Pons (tissue), 1 donor: ENCODE measurements around the gene SVOPL.
"Not testable (repeated sequence)": the region's sequence is repeated elsewhere in the genome, so short reads cannot be mapped to it uniquely, and the experiment has no call there.

Experiments used
- DNase-seq: peaks from one replicate; pipeline ENCODE4 v3.0.0-alpha.2; 2016; ENCODE audit warnings: low spot score

The SVOPL gene

DNA sequence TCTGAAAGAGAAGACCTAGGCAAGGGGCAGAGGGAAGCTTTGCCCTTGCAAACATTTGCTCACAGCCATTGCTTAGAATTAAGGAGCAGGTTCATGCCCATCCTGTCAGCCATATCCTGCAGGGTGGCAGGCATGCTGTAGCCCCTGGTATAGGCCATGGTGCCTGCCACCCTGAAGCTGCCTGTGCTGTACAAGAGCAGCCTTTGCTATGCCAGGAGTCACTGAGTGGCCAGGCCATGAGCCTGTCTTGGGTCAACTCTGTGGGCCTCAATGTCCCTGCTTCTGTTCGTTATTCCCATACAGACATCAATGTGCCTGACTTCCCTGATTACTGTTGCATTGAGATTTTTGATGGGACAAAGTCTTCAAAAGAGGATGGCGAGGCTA lies 368 bp upstream of the SVOPL start:
- no peak for DNase-seq

DNA sequence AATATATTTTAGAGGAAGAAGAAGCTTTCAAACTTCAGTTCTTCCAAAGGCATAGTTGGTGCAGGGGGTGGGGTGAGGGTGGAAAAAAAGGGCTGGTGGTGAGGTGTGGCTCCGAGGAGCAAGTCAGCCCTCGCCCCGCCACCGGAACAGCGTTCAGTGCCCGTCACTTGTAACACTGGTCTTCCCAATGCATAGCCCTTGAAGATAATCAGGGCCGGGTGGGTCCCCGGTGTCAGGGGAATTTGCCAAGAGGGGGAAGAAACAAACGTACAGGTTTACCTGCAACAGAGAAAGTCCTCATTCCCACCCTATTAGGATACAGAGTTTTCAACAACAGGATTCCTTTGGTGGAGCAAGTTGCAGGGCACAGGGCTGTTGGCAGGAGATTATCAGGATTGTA lies 1.5 kb downstream of the SVOPL start:
- no peak for DNase-seq

DNA sequence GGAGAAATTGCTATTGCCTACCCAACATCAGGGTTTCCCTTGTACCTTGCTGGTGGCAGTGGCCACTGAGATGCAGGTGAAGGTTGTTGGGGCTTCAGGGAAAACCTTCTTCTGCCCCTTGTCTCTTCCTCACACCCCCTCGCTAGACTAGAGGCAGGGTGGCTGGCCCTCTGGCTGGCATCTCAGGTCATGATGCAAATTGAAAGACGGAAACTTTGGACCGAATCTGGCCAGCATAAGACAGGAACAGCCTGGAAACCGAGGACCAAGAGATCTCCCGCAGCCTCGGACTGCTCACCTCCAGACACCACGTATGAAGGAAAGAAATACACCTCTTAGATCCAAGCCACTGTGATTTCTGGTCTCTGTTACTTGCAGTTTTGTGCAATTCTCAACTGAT lies 2.9 kb downstream of the SVOPL start:
- DNase-seq, result no peak

DNA sequence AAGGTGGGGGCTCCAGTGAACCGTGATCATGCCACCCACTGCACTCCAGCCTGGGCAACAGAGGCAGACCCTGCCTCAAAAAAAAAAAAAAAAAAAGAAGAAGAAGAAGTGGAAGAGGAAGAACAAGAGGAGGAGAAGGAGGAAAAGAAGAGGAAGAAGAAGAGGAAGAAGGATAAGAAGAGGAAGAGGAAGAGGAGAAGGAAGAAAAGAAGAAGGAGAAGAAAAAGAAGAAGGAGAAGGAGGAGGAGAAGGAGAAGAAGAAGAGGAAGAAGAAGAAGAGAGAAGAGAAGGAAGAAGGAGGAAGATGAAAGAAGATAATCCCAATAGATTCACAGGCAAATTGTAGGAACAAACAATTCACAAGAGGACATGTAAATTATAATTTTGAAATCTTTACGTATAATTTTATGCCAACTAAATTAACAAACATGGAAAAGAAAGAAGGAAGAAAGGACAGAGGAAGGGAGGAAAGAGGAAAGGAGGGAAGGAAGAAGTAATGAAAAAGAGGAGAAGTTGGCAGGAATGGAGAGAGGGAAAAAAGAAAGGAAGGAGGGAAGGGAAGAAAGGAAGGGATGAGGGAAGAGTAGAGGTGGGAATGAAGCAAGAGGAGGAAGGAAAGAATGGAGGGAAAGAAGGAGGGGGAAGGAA lies 3.5 kb downstream of the SVOPL start:
- no peak for DNase-seq

DNA sequence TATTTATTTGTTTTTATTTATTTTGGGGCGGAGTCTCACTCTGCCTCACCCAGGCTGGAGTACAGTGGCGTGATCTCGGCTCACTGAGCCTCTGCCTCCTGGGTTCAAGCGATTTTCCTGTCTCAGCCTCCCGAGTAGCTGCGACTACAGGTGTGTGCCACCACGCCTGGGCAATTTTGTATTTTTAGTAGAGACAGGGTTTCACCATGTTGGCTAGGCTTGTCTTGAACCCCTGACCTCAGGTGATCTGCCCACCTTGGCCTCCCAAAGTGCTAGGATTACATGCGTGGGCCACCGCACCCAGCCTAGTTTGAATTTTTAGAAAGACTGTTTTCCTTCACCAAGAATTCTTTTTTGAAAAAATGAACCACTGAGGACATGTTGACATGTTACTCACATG lies 5.4 kb downstream of the SVOPL start:
- not testable (repeated sequence) for DNase-seq

DNA sequence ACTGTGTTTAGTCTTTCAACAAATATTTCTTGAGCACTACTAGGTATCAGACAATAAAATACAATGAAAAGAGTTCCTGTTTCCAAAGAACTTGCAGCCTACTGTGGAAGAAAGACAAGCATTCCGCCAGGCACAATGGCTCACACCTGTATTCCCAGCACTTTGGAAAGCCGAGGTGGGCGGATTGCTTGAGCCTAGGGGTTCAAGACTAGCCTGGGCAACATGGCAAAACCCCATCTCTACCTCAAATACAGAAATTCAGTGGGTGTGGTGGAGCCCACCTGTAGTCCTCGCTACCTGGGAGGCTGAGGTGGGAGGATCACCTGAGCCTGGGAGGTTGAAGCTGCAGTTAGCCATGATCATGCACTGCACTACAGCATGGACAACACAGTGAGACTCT lies 6.1 kb downstream of the SVOPL start:
- DNase-seq, result no peak

DNA sequence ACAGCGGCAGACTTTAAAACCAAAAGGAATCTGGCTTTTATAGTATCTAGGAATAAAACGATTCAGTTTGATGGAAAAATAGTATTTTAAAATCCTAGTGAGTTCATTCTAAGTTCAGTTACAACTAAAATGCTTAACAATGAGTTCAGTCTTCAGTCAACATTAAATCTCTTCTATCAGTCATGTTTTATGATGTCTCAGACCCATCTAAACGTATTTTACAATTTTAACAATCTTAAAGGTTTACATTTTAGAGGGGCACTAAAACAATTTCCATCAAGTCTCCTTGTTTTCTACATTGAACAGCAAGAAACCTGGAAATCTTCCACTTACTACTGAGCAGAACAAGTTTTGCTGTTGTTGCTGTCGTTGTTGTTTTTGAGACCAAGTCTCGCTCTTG lies 10.0 kb downstream of the SVOPL start:
- DNase-seq, result no peak

DNA sequence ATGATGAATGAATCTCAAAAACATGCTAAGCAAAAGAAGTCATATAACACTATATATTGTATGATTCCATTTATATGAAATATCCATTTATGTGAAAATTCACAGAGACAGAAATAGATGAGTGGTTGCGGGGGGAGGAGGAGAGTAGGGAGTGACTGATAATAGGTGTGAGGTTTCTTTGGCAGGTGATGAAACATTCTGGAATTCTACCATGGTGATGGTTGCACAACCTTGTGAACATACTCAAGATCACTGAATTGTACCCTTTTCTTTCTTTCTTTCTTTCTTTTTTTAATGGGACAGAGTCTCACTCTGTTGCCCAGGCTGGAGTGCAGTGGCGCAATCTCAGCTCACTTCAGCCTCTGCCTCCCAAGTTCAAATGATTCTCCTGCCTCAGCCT lies 10.7 kb downstream of the SVOPL start:
- no peak for DNase-seq

DNA sequence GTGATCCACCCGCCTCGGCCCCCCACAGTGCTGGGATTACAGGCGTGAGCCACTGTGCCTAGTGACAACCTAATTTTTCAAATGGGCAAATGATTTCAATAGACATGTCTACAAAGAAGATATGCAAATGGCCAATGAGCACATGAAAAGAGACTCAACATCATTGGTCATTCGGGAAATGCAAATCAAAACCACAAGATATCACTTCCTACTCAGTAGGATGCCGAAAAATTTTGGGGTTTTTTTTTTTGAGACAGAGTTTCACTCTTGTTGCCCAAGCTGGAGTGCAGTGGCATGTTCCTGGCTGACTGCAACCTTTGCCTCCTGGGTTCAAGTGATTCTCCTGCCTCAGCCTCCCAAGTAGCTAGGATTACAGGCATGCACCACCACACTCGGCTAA lies 13.1 kb downstream of the SVOPL start:
- not testable (repeated sequence) for DNase-seq

DNA sequence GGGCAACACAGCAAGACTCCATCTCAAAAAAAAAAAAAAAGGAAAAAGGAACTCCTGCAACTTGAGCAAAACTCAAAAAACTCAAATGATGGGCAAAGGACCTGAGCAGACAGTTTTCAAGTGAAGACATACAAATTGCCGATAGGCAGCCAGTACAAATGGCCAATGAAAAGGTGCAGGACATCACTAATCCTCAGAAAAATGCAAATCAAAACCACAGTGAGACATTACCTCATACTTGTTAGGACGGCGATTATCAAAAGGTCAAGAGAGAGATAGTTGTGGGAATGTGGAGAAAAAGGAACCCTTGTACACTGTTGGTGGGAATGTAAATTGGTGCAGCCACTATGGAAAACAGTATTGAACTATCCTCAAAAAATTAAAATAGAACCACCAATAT lies 16.8 kb downstream of the SVOPL start:
- no peak for DNase-seq

DNA sequence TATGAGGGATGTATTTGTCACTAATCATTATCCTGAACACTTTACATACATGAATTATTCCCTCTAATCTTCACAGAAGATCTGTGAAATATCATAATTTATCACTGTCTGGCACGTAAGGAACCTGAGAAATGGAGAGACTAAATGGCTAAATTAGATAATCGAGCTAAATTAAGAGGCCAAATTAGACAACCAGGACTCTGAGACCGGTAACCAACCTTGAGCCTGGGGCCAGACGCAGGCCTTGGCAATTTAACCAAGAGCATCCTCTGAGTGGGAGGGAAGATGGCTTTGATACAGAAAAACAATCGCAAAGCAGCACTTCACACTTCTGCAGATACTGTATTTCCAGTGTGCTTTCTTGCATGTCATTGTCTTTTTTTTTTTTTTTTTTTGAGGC lies 21.4 kb downstream of the SVOPL start:
- no peak for DNase-seq

DNA sequence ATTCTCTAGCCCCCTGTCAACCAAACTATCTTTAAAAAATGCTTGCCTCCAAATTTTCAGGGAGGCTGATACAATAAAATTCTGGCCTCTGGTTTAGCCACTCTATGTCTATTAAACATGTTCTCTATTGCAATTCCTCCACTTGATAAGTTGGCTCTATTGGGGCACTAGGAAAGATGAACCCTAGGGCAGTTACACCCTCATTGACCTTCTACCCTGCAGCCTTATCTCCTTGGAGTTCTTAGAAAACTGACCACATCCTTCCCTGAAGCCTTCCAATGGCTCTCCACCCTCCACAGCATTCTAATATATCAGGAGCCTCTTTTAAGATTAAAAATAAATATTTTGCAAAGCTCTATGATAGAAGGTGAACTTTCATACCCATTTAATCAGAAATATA lies 30.6 kb downstream of the SVOPL start:
- no peak for DNase-seq

DNA sequence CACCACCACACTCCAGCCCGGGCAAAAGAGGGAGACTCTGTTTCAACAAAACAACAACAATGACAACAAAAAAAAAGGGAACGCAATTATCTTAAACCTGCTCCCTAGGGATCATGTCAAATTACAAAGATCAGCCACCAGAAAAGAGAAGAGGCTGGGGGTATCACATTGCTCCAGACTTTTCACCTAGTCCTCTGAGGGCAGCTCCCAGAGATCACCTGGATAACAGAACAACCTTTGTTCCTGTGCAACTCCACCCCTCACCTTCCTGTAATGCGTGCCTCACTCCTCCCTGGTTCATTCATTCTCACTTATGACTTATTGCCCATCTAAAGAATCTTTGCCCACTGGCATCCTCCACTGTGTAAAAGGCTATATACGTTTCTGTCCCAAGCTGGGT lies 31.8 kb downstream of the SVOPL start:
- no peak for DNase-seq

DNA sequence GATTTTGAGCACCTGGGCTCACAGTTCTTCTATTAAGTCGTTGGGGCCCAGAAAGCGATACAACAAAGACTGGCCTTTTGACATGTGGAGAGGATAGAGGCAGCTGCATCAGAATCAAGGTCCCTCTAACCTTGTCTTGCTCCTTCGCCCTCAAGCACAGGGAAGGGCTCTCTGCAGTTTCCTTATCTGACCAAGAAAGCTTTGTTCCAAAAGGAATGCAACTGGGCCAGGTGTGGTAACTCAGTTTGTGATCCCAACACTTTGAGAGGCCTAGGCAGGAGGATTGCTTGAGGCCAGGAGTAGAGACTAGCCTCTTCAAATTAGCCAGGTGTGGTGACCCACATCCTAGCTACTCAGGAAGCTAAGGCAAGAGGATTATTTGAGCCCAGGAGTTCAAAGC lies 32.2 kb downstream of the SVOPL start:
- DNase-seq, result no peak

DNA sequence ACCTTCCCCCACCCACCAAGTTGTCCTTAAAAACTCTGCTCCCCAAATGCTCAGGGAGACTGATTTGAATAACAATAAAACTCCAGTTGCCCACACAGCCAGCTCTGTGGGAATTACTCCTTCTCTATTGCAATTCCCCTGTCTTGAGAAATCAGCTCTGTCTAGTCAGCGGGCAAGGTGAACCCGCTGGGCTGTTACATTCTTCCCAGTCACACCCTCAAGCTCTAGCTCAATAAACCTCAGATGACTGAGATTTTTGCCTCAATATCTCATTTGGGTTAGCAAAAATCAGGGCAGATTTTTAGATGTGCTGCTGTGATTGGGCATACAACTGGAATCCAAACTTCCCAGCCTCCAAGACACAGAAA lies 32.9 kb downstream of the SVOPL start:
- no peak for DNase-seq

DNA sequence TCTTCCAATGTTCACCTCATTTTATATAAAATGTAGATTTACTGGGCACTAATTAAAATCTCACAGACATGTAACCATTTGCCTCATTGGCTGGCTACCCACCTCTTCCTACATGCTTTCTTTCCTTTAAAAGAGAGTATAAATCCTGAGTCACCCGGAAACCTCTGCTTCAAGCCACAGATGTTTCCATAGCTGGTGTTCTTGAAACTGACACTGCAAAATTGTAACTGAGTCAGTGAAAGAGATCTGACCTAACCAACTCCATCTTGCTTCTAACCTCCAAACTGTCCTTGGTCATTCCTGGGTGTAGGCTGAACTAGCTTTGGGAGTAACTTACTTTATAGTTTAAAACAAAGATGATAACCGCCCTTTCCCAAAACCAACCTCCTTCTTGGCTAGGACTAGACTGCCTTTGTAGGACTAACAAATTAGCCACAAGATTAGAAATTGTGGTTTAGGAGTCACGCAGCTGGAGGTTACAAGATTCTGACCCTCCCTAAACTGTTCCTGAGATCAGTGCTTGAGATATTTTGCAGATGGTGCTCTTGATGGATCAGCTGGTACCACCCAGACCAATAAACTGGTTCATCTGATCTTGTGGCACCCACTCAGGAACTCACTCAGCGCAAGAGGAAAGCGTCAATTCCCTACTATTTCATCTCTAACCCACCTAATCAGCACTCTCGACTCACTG lies 33.5 kb downstream of the SVOPL start:
- no peak for DNase-seq

DNA sequence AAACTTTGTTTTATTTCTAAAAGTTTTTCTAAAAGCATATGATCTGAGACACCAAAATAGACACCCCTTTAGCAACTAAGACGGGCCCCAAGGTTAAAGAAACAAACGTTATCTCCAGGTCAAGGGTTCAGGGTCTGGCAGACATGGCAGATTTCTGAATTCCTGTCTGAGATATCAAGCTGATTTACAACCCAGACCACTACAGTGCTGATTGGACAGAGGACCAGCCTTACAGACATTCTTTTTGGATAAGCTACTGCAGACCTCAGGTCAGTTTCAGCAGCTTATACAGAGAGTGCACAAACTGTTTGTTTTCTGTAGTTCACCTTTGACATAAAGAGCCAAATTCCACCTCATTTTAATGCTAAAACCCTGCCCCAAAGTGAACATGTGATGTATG lies 34.8 kb downstream of the SVOPL start:
- DNase-seq, result no peak

DNA sequence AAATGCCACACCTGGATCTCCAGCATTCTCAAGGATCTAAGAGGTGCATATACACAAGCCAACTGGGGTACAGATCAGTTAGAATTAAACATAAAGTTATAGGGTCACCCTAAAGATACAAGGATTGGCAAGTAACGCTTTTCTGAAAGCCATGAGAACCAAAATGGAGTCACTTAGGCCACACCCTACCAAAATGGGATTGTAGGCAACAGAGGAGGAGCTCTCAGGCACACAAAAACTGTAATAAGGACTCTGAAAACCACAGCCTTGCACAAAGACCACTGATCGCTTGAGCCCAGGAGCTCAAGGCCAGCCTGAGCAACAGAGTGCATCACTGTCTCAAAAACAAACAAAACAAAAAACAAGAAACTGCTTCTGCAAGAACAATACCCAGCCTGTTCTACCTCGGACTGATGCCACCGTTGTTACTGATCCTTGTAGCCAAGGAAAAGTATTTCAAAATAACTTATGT lies 35.5 kb downstream of the SVOPL start:
- DNase-seq, result peak; percentile 87

DNA sequence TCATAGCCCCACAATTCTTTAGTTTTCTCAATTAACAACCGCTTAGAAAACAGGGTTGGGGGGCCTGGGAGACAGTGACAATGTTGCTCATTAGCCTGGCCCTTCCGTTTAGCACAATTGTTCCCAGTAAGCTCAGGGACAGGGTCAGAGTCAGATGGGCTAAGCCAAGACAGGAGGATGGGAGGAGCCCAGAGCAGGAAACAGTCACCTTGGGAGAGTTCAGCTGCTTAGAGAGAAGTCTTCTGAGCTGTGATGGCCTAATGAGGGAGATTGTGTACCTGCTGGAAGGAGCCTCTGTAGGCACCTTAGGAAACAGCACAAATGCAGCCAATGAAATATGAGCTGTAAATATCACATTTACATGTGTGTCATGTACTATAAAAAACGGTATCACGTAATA lies 35.9 kb downstream of the SVOPL start:
- DNase-seq, result no peak

DNA sequence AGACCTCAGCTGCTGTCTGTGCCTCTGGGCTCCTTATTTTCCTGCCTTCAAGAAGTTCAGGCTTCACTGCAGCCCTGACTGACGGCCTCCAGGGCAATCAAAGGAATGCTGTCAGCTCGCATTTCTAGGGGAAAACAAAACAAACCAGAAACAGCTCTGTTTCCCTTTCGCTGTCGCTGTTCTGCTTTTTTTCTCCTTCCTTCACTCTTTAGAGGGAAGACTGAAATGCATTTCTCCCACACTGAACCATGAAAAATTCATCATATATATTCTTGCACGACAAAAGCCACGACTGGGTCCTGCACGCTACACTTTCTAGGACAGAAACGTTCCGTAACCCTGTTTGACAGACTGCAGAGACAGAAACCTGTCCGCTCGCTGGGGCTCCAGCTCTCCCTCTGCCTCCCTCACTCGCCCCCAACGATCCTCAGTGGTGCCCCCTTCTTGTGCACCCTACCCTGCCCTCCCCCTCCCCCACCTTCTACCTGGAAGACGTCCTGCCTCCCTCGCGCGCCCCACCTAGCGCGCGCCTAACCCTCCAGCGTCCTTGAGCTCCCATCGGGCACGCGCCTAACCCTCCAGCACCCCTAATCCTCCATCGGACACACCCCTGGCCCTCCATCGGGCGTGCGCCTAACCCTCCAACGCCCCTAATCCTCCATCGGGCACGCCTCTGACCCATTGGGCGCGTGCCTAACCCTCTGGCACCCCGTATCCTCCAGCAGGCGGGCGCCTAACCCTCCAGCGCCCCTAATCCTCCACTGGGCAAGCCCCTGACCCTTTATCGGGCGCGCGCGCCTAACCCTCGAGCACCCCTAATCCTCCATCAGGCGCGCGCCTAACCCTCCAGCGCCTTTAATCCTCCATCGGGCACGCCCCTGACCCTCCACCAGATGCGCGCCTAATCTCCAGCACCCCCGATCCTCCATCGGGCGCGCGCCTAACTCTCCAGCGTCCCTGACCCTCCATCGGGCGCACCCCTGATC lies 37.1 kb downstream of the SVOPL start:
- DNase-seq, result peak; percentile 9

DNA sequence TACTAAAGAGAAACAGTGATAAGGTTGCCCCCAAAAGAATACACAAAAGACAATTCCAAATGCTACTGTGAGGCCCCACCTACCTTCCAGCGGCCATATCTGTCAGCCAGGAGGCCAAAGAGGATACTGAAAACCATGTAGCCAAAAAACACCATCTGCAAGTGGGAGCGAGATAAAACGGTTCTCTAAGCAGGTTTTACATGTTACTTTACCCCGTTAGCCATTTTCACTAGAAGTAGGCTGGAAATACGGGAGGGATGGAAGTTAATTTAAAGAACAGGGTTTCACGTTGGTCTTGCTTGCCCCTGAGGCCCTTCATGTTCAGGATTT lies 38.2 kb downstream of the SVOPL start:
- DNase-seq, result no peak

DNA sequence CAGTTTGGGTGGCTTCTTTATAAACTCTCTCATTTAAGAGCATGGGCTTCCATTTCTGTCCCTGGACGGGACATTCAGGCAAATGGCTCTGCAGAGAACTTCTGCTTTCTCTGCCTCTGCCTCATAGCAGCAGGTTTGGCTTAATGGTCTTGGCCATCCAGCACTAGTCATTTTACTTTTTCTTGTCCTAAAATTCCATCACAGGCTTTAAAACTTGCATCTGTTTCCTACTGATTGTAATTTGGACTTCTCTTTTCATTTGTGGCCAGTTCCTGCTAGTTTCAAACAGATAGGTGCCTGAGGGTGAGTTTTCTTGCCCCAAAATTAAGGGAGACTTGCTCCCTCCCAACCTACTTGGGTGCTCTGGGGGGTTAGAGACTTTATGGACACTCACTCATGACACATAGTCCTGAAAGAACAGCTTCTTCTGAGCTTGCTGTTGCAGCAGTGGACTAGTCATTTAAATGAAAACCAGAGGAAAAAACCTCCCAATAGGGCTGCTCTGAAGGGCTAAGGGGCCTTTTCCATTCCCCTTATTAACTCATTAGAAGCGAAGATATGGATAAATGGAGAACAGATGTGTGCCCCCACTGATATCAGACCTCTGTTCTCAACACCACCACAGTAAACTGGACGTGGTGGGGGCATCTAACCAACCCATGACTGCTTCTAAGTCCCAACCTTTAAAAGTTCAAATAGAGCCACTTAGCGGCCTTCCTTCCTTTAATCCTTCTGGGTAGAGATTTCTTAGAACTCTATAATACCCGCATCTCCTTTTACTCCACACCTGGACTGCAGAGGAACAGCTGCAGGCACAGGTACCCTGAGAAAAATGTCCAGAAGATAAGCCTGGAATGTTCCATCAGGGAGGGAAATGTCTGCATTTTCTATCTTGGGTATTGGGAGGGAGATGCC lies 38.8 kb downstream of the SVOPL start:
- DNase-seq, result no peak
